ENCODE measurements around the gene ZW10. TPM values are rescaled to one million over a fixed set of nuclear protein-coding genes. Genes with fewer than 3 reads are reported as not detected.

Gene ZW10
- total RNA-seq, 1 experiment from 2014 or later: 26.0 TPM

- no peaks in the 10 kb centered on the region for H3K4me1 ChIP-seq (ENCODE audit: insufficient read depth, low read length)
- no peaks in the 10 kb centered on the region for H3K27me3 ChIP-seq (ENCODE audit: insufficient read depth, low read length)
These were observed 50.6 kb downstream of the ZW10 start for GRCh38 chr11:113722934-113723333.

More at GRCh38 chr11:113722934-113723333, 50.6 kb downstream of the ZW10 start:
- Histone ChIP-seq H4K5ac (ENCODE audit: insufficient read length, low read depth, low read length) (no peak overlapping the region), H3K4ac (ENCODE audit: low read depth, low read length) (no peak overlapping the region), H2BK20ac (ENCODE audit: low read depth, low read length, poor library complexity, severe bottlenecking) (no peak overlapping the region), H3K23ac (ENCODE audit: insufficient read length, low read depth, low read length) (no peak overlapping the region), H3K9ac (ENCODE audit: extremely low read depth, insufficient read length, low read length) (no peak overlapping the region), H4K8ac (replicated peaks; ENCODE audit: insufficient read length, low read depth, low read length) (no peak overlapping the region), H2BK12ac (ENCODE audit: insufficient read length, low read depth, low read length) (no peak overlapping the region), H3K23me2 (ENCODE audit: insufficient read length, low read depth, low read length, poor library complexity, severe bottlenecking) (no peaks in the 10 kb centered on the region), H2BK5ac (ENCODE audit: insufficient read length, low read length) (no peak overlapping the region), H2BK15ac (ENCODE audit: low read depth, low read length) (no peak overlapping the region), H4K20me1 (ENCODE audit: control insufficient read depth, insufficient read depth, insufficient read length) (no peaks in the 10 kb centered on the region), H3K79me1 (ENCODE audit: insufficient read depth, low read depth, low read length, poor library complexity, severe bottlenecking) (no peaks in the 10 kb centered on the region), H3K56ac (ENCODE audit: insufficient read length, low read depth, low read length) (no peak overlapping the region), H2BK120ac (ENCODE audit: low read depth, low read length, poor library complexity, severe bottlenecking) (no peak overlapping the region), H2AFZ (ENCODE audit: low read length) (no peak overlapping the region), H3K9me3 (ENCODE audit: control insufficient read depth, low read depth, low read length) (no peaks in the 10 kb centered on the region), H3K18ac (ENCODE audit: insufficient read length, low read depth, low read length) (no peak overlapping the region), H4K91ac (ENCODE audit: insufficient read length, low read depth, low read length) (no peak overlapping the region), H3K79me2 (ENCODE audit: insufficient read depth, low read length) (no peaks in the 10 kb centered on the region), H2AK5ac (ENCODE audit: insufficient read length, low read length) (no peak overlapping the region), H3K4me2 (ENCODE audit: insufficient read depth, insufficient read length, low read length) (no peak overlapping the region), H3T11ph (ENCODE audit: low read length) (no peak overlapping the region), H3K14ac (ENCODE audit: insufficient read depth, low read length) (no peak overlapping the region), H3K27ac (ENCODE audit: insufficient read length, low read depth, low read length) (no peak overlapping the region)
- Mint-ChIP-seq H3K4me3 (no peak overlapping the region), H3K9me3 (no peaks in the 10 kb centered on the region), H3K27me3 (ENCODE audit: low read depth) (no peaks in the 10 kb centered on the region), H3K4me1 (peaks cover 0 to 10% of the 10 kb centered on the region in 2 experiments; a peak in 3 of 4 replicates), H3K36me3 (ENCODE audit: insufficient read depth in 1 of 3, low read depth in 3 of 3) (peaks cover 0 to 3% (median 2%) of the 10 kb centered on the region in 3 experiments; a peak in 1 of 7 replicates), H3K27ac (no peak overlapping the region)
- no CpG with 5 or more reads among the region's 3 CpGs for WGBS (ENCODE audit: extremely low coverage, insufficient read length, low lambda C conversion rate)
- no peak for TF ChIP-seq CTCF (conservative IDR thresholded peaks at IDR 0.05)
- DNase-seq: no peak
